HG03196 (cell line): Measurements from ENCODE around the gene RPL10A.

Experiments used
- ATAC-seq: cut with Tn5 transposase; IDR thresholded peaks from one replicate; pipeline ENCODE4 v1.9.1; 2021; ENCODE audit not compliant: unreplicated experiment

Gene RPL10A

DNA sequence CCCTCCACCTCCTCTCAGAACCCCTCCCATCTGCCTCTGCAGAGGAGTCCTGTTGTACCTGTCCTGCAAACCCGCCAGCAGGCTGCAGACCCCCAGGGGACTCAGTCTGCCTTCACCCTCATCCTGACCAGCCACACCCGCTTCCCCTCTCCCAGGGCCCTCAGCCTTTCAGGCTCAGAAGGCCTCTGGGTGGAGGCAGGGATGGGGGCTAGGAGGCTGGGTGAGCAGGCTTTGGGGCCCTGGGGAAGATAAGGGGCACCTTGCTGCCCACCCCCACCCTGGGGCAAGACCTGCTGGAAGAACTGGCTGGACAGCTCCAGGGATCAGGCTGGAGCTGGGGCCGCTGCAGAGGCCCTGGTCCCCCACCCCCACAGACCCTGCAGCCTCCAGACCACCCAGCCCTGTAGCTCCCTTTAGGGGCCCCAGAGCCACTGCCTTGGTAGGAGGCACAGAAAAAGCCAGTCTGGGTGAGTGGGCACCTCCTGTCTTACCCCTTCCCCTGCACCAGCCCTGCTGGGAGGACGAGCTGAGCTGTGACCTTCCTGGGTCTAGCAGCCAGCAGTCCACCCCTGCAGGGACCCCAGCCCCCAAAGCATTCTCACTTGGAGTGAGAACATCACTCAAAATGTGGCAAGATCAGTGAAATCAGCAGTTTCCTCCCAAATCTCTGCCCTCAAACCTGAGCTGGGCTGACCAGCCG, 23.5 kb downstream of the RPL10A start:
- ATAC-seq, result no peak

DNA sequence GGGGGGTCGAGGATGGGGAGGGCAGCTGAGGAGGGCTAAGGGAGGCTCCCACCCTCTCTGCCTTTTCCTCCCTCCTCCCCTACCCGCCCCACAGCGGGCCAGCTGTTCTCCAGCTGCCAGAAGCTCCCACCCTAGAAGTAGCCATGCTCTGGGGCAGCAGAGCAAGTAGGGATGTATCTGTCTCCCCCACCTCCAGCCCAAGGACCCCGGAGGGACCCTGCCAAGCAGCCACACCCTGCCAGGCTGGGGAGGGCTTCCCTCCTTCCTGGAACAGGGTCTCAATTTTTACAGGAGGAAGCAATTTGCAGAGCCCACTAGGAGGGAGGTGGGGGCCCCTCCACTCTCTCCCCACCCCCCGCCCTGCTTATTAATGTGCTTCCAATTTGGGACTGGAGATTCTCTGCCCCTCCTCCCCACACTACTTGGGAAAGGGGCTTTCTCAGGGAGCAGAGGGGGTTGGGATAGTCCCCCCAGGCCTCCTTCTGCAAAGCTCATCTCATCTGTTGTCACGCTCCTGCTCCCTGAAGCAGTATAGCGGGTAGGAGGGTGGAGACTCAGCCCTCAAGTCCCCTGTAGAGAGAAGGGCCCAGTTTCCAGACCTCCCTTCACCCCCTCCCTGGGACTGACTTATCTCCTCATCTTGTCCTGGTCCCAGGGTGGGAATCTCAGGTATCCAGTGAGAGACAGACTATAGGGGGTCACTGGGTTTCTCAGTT, 24.2 kb downstream of the RPL10A start:
- no peak for ATAC-seq

DNA sequence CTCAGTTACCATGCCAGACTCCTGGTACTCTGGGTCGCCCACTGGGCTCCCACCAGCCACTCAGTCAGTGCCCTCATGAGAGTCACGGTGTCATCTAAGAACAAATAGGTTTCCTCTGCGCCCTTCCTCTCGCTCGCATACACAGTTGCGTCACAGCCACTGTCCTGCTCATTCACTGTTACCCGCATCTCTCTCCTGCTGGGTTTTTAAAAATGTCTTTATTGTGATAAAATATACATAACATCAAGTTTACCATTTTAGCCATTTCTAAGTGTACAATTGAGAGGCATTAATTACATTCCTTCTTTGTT, 24.7 kb downstream of the RPL10A start:
- no peak for ATAC-seq

DNA sequence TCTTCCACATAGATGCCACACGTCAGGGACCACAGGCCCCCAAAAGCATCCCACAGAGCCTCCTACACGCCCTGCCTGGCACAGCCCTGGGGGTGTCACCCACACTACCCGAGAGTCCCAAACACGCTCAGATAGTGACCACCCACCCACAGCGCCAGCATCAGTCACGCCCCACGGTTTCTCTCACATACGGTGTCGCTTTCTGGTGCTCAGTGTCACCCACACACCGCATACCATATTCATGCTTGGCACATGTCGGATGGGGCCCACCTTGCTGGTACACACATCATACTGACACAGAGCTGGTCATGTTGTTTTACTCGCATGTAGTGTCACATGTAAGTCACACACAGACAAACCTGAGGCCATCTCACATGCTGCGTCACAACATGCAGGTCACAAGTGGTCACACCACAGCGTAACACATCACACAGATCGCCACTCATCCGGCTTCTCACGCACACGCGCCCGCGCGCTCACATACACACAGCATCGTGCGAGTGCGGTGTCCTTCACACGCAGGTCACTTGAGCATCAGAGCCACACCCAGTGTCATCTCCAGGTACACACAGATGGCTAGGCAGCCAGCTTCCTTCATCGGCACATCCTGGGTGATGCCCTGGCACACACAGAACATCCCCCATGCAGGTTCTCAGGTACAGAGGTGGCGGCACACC, 25.2 kb downstream of the RPL10A start:
- ATAC-seq, result no peak

DNA sequence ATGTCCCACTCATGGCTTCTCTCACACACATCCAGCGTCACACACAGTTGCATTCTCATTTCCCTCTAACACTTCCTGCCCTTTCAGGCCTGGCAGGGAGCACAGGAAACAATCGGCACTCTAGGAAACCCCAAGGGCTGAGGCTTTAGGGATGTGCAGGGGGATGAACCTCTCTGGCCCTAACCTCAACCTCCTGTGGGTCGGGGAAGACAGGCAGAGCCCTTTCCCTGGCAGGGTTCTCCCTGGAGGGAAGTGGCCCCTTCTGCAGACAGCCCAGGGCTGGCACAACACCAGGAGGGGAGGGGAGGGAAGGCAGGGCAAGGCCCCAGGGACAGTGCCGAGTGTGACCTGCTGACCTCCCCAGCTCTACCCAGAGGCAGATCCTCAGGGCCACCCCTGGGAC, 26.0 kb downstream of the RPL10A start:
- no peak for ATAC-seq

DNA sequence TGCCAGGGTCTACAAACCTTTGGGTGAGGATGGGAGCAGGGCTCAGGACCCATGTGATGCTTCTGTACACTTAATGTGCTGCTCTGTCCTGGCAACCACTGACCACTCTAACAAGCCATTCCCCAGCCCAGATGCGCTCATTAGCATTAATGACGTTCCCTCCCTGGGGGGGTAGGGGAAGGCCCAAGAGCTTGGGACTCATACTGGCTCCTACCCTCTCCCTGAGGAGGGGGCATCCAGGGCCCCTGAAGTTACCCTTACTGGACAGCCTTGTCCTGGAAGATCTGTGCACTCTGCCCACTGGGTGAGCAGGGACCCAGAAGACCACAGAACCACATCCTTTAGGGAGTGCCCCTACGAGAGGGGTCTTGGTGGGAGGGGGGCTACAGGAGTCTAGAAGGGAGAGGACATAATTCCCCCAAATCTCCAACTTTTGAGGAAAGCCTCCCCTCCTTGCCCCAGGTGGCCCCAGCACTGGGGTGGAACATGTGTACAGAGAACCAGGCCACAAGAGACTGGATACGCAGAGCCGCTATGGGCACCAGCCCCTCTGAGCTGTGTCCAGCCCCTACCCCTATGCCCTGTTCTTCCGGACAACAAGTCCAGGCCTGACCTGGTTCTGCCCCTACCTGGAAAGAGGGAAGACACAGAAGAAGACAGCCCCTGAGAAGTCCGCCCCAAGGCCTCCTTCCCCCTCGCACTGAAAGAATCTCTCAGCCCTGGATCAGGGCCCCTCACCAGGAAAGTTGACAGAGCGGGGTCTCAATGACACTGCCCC, 27.2 kb downstream of the RPL10A start:
- no peak for ATAC-seq

DNA sequence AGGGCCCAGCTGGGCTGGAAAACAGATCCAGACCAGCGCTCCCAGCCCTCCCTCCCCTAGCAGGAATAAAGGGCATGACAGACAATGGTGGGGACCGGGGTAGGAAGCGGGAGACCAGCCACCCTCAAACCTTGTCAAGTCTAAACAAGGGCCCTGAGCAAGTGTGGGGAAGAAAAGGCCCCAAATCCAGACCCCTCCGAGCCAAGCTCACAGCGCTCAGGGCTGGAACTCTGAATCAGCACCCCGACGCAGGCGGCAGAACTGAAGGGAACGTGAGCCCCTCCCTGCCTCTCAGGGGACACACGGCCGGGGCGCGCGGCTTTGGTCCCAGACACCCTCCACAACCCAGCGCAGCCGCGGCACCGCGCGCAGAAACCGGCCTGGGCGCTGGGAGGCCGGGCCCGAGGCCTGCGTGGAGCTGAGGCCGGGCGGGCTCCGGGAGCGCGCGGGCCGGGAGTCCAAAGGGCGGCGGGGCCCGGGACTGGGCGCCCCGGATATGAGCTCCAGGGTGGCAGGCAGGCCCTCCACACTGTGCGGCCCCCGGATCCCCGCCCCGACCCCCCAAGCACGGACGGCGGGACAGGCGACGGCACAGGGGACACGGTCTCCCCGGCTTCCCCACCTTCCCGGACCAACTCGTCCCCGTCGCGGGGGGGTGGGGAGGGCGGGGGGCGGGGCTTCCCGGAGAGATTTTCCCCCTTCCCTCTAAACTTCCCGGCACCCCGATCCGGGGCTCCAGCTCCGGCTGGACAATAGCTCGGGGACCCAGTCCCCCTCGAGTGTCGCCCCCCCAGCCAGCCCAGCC, 28.0 kb downstream of the RPL10A start:
- no peak for ATAC-seq

GRCh38 chr6:35496841-35497570, 28.8 kb downstream of the RPL10A start, which contains the start of gene TEAD3:
TEAD3 (minus strand) TSS chr6:35497079.
- ATAC-seq, result no peak

GRCh38 chr6:35497571-35498421, 29.6 kb downstream of the RPL10A start:
- ATAC-seq, result no peak

GRCh38 chr6:35498422-35499067, 30.3 kb downstream of the RPL10A start:
- no peak for ATAC-seq

DNA sequence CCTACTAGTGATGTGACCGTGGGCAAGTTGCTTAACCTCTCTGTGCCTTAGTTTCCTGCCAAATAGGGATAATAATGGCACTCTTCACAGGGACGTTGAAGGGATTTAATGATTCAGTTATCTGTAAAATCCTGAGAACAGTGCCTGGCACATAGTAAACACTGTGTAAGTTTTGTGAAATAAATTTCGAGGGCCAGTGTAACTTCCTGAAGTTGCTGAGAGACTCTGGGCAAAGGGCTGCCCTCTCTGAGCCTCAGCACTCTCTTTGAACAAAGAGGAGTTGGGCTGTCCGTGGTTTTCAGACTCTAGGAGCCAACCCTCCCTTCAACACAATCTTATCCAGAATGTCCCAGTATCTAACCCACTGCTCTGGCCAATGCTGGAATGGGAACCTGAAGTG, 31.2 kb downstream of the RPL10A start:
- no peak for ATAC-seq

- ATAC-seq, result no peak
Observed at GRCh38 chr6:35500782-35501181, 32.6 kb downstream of the RPL10A start.

DNA sequence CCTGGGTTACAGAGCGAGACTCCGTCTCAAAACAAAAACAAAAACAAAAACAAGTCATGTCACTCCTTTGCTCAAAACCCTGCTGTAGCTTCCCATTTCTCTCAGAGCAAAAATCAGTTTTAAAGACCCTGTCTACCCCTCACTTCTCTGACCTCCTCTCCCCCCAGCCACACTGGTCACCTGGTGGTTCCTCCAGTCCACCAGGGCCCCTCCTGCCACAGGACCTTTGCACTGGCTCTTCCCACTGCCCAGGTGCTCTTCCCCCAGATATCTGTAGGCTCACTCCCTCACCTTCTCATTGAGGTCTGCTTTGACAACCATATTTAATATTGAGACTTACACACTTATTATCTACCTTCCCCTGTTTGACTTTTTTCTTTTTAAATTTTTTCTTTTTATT, 33.6 kb downstream of the RPL10A start:
- no peak for ATAC-seq

- no peak for ATAC-seq
Observed at GRCh38 chr6:35503534-35503933, 35.3 kb downstream of the RPL10A start.

DNA sequence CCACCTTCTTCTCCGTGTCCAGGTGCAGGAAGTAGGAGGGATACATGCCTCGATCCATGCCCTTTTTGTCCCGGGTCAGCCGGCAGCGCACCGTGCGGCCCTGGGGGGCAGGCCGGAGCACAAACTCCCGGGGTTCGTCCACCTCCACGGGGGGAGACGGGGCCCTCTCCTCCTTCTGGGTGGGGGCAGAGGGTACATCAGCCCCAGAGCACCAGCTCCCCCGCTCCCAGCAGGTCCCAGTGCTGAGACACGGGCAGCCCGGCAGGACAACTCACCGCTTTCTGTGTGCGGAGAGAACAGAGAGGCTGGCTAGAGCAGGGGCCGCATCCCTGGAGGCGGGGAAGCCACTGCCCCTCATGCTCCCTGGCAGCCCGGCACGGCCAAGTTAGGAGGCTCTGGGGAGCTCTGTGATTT, 37.8 kb downstream of the RPL10A start:
- ATAC-seq, result no peak

DNA sequence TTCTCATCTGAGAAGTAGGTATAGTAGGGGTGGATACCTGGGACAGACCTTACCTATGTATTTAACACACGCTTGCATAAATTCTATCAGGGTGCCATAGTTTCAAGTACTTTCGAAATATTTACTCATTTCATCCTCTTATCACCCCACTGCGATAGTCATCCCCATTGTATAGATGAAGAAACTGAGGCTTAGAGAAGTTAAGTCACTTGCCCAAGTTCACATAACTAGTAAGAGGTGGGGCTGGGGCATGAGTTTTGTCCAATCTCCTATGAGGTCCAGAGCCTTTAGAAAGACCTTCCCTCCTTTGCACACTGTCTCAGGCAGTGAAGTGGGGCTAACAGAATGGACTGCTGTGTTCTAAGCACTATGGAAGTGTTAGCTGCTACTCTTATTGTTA, 38.3 kb downstream of the RPL10A start:
- ATAC-seq, result no peak

DNA sequence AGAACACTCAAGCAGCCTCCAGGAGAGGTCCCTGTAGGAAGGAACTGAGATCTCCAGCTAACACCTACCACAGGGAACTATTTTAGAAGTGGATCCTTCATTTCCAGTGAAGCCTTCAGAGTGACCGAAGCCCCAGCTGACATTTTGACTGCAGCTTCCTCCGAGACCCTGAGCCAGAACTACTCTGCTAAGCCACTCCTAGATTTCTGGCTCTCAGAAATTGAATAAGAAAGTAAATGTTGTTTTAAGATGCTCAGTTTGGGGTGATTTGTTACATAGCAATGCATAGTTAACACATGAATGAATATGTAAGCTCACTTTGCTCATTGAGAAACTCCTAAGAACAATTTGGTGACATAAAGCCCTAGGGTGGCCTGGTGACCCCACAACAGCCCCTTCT, 39.0 kb downstream of the RPL10A start:
- no peak for ATAC-seq

GRCh38 chr6:35508027-35508426, 39.8 kb downstream of the RPL10A start:
- ATAC-seq, result no peak

GRCh38 chr6:35508542-35508941, 40.3 kb downstream of the RPL10A start:
- no peak for ATAC-seq
